CD14-positive monocyte (primary cell): Measurements from ENCODE around the gene ZNF90. TPM values are rescaled to one million over a fixed set of nuclear protein-coding genes. Genes with fewer than 3 reads are reported as not detected.

Source experiments
- DNase-seq, 3 donors: peaks; one replicate each; pipeline ENCODE4 v3.0.0-alpha.2; 2011 to 2022
- H2AFZ ChIP-seq: 2 replicates; pipeline ENCODE4 v1.6.0; 2012; ENCODE audit warnings: mild to moderate bottlenecking, low read depth, low read length, inconsistent platforms; ENCODE audit not compliant: insufficient read depth, poor library complexity, severe bottlenecking
- H3K27ac ChIP-seq, 2 donors: 1 replicate in 1 of 2; 2 replicates in 1 of 2; pipeline ENCODE4 v1.5.1; 2012 to 2013; ENCODE audit warnings: low read length in 2 of 2, control low read depth in 1 of 2, inconsistent platforms in 1 of 2, low read depth in 1 of 2, mild to moderate bottlenecking in 1 of 2
- H3K27me3 ChIP-seq, 2 donors: one replicate each; pipeline versions ENCODE4 v1.6.0 to v1.6.1; 2011 to 2013; ENCODE audit warnings: low read length in 2 of 2; ENCODE audit not compliant: control insufficient read depth in 2 of 2, insufficient read depth in 2 of 2
- H3K36me3 ChIP-seq, 2 donors: replicated peaks in 1 of 2; 1 replicate in 1 of 2; 2 replicates in 1 of 2; pipeline versions ENCODE4 v1.5.1 to v1.6.1; 2012 to 2013; ENCODE audit warnings: low read length in 2 of 2, control low read depth in 1 of 2, inconsistent platforms in 1 of 2, mild to moderate bottlenecking in 1 of 2; ENCODE audit not compliant: insufficient read depth in 2 of 2, control insufficient read depth in 1 of 2
- H3K4me1 ChIP-seq, 2 donors: 1 replicate in 1 of 2; 2 replicates in 1 of 2; pipeline versions ENCODE4 v1.5.1 to v1.6.1; 2012 to 2013; ENCODE audit warnings: low read length in 2 of 2, control low read depth in 1 of 2, inconsistent platforms in 1 of 2, mild to moderate bottlenecking in 1 of 2, moderate library complexity in 1 of 2; ENCODE audit not compliant: insufficient read depth in 2 of 2, control insufficient read depth in 1 of 2
- H3K4me2 ChIP-seq: replicated peaks from 2 replicates; pipeline ENCODE3; 2012; ENCODE audit warnings: low read length, moderate library complexity, mild to moderate bottlenecking; ENCODE audit not compliant: poor library complexity, severe bottlenecking; ENCODE audit errors: extremely low read depth
- H3K4me3 ChIP-seq, 3 experiments: fragments of 200-600 bp in 1 of 3; sonication (generic) in 1 of 3; replicated peaks in 1 of 3; 1 replicate in 2 of 3; 2 replicates in 1 of 3; pipeline ENCODE4 v1.5.1; 2011 to 2013; ENCODE audit warnings: low read length in 3 of 3, mild to moderate bottlenecking in 3 of 3, control low read depth in 2 of 3, low read depth in 2 of 3, inconsistent platforms in 1 of 3, moderate library complexity in 1 of 3
- H3K79me2 ChIP-seq: 2 replicates; pipeline ENCODE4 v1.6.0; 2012; ENCODE audit warnings: mild to moderate bottlenecking, control low read depth, inconsistent platforms, low read length, moderate library complexity; ENCODE audit not compliant: insufficient read depth
- H3K9ac ChIP-seq: 2 replicates; pipeline ENCODE4 v1.6.0; 2017; ENCODE audit warnings: low read length, mild to moderate bottlenecking; ENCODE audit not compliant: insufficient read depth, poor library complexity, severe bottlenecking
- H3K9me3 ChIP-seq, 2 donors: replicated peaks in 1 of 2; 1 replicate in 1 of 2; 2 replicates in 1 of 2; pipeline versions ENCODE4 v1.5.1 to v1.6.1; 2012 to 2013; ENCODE audit warnings: low read length in 2 of 2, control low read depth in 1 of 2; ENCODE audit not compliant: control insufficient read depth in 1 of 2, insufficient read depth in 1 of 2
- H4K20me1 ChIP-seq: 2 replicates; pipeline ENCODE4 v1.6.0; 2012; ENCODE audit warnings: mild to moderate bottlenecking, low read length, control low read depth, moderate library complexity; ENCODE audit not compliant: insufficient read depth
- H3K27ac Mint-ChIP-seq, 7 donors: one replicate each; pipeline ENCODE4 v1.8.0; 2020; ENCODE audit warnings: mild to moderate bottlenecking in 7 of 7, mixed read lengths in 7 of 7, moderate library complexity in 6 of 7, inconsistent platforms in 2 of 7
- H3K27me3 Mint-ChIP-seq, 3 donors: one replicate each; pipeline ENCODE4 v1.8.0; 2021 to 2022; ENCODE audit warnings: low read depth in 3 of 3, mild to moderate bottlenecking in 3 of 3, mixed read lengths in 3 of 3, moderate library complexity in 3 of 3, inconsistent platforms in 1 of 3
- H3K36me3 Mint-ChIP-seq, 2 donors: one replicate each; pipeline ENCODE4 v1.8.0; 2020; ENCODE audit warnings: mixed read lengths in 2 of 2, inconsistent platforms in 1 of 2, mild to moderate bottlenecking in 1 of 2
- H3K4me1 Mint-ChIP-seq: one replicate; pipeline ENCODE4 v1.8.0; 2020; ENCODE audit warnings: mild to moderate bottlenecking, mixed read lengths
- H3K4me3 Mint-ChIP-seq, 2 donors: one replicate each; pipeline ENCODE4 v1.8.0; 2020; ENCODE audit warnings: mild to moderate bottlenecking in 2 of 2, mixed read lengths in 2 of 2, moderate library complexity in 1 of 2
- H3K9me3 Mint-ChIP-seq, 7 donors: one replicate each; pipeline ENCODE4 v1.8.0; 2020 to 2022; ENCODE audit warnings: mixed read lengths in 7 of 7, mild to moderate bottlenecking in 6 of 7, moderate library complexity in 6 of 7, inconsistent platforms in 2 of 7
- WGBS: methylation state at CpG from one replicate; pipeline ENCODE4 v1.1.5; 2013; ENCODE audit warnings: missing lambda C conversion rate; ENCODE audit not compliant: insufficient coverage; 5-methylcytosine and 5-hydroxymethylcytosine counted together
- intact Hi-C, 2 donors: fragments of 100-400 bp; cut with micrococcal nuclease; formaldehyde crosslinking; loops; one replicate each; pipeline versions ENCODE4 v1.15.0 to v1.15.1; 2023
- polyA plus RNA-seq, 3 donors: library from polyadenylated mRNA; depleted of rRNA in 1 of 3; unstranded in 2 of 3; stranded (reverse) in 1 of 3; fragments of 300-500 nt in 2 of 3; fragments of >200 nt in 1 of 3; fragmentation: Illumina TruSeq in 2 of 3; gene quantifications; 1 replicate in 2 of 3; 2 replicates in 1 of 3; pipeline ENCODE4 v1.2.3, GENCODE V29; 2012 to 2021
- TF ChIP-seq, protein P1 (sequence below): fragments of 200-600 bp; IDR thresholded peaks from one replicate; pipeline ENCODE4 v1.8.0; 2022; ENCODE audit warnings: antibody characterized with exemption, mild to moderate bottlenecking

The ZNF90 gene
- polyA plus RNA-seq, 3 donors: 0.59 TPM; not detected in 2

DNA sequence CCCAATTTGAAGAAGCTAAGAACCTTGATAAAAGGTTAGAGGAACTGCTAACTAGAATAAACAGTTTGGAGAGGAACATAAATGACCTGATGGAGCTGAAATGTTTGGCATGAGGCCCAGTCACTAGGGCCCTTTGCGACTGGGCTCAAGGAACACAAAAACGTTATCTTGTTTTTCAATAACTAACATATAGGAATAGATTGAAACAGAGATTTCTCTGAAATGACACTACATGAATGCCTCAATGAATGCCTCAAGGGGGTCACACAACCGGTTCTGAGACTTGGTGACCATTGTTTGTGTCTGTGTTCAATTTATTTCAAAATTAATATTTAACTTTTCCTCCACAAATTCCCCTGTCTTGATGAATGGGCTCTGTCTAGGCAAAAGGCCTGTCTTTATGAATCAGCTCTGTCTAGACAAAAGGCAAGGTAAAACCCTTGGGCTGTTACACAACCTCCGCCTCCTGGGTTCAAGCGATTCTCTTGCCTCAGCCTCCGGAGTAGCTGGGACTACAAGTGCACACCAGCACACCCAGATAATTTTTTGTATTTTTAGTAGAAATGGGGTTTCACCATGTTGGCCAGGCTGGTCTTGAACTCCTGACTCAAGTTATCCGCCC, 88.3 kb downstream of the ZNF90 start:
- H3K4me2 ChIP-seq: no peak overlapping the region
- H3K36me3 Mint-ChIP-seq: peaks cover 16 to 21% of the 10 kb centered on the region in 2 donors
- H3K36me3 ChIP-seq: peaks cover 0 to 21% of the 10 kb centered on the region in 2 donors
- H3K4me1 ChIP-seq: peaks cover 11 to 15% of the 10 kb centered on the region in 2 donors
- H4K20me1 ChIP-seq: no peaks in the 10 kb centered on the region
- no CpG with 5 or more reads among the region's 7 CpGs for WGBS
- no peak overlapping the region for H2AFZ ChIP-seq
- H3K4me3 ChIP-seq: no peak overlapping the region
- H3K4me3 Mint-ChIP-seq: no peak overlapping the region
- peaks cover 0 to 1% (median under 1%) of the 10 kb centered on the region in 3 donors for H3K27me3 Mint-ChIP-seq
- H3K27me3 ChIP-seq: no peaks in the 10 kb centered on the region
- peaks cover 66 to 72% of the 10 kb centered on the region in 2 donors for H3K9me3 ChIP-seq
- H3K27ac ChIP-seq: no peak overlapping the region
- no peak overlapping the region for H3K9ac ChIP-seq
- intact Hi-C loops: no loop called here
- DNase-seq: no peak
- peaks cover 11% of the 10 kb centered on the region for H3K79me2 ChIP-seq
- peaks cover 51 to 91% (median 84%) of the 10 kb centered on the region in 7 donors for H3K9me3 Mint-ChIP-seq
- peaks cover 20% of the 10 kb centered on the region for H3K4me1 Mint-ChIP-seq
- TF ChIP-seq, protein P1, sequence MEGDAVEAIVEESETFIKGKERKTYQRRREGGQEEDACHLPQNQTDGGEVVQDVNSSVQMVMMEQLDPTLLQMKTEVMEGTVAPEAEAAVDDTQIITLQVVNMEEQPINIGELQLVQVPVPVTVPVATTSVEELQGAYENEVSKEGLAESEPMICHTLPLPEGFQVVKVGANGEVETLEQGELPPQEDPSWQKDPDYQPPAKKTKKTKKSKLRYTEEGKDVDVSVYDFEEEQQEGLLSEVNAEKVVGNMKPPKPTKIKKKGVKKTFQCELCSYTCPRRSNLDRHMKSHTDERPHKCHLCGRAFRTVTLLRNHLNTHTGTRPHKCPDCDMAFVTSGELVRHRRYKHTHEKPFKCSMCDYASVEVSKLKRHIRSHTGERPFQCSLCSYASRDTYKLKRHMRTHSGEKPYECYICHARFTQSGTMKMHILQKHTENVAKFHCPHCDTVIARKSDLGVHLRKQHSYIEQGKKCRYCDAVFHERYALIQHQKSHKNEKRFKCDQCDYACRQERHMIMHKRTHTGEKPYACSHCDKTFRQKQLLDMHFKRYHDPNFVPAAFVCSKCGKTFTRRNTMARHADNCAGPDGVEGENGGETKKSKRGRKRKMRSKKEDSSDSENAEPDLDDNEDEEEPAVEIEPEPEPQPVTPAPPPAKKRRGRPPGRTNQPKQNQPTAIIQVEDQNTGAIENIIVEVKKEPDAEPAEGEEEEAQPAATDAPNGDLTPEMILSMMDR: no peak
- no peak overlapping the region for H3K27ac Mint-ChIP-seq

DNA sequence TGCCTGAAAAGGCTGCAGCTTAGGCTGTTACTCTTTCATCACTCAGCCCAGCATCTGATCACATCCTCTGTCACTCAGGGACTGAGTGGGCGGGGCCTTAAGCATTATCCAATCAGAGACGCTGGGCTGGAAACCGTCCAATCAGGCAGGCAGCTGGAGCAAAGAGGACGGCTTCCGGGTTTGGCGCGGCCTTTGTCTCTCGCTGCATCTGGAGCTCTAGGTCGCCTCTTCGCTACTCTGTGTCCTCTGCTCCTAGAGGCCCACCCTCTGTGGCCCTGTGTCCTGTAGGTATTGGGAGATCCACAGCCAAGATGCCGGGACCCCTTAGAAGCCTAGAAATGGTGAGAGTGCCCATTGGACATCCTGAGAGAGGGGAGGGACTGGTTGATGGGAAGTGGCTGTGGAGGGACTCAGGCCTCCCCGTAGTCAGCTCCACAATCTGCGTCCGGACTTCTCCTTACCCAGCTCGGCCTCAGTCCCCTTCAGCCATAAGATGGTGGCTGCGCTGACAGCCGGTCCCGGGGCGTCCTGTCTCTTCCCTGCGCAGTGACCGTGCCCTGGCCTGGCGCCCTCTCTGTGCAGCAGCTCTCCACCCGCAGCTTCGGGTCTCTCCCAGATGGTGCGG, 89.3 kb downstream of the ZNF90 start, which contains the start of gene ZNF486:
TSS of gene ZNF486 (plus strand) at position 195 of the 625 bp plus-strand sequence. CDS start at position 312, 117 bp downstream.
- Histone ChIP-seq H3K27me3 (no peaks in the 10 kb centered on the region), H3K36me3 (peaks cover 0 to 31% of the 10 kb centered on the region in 2 donors), H4K20me1 (no peaks in the 10 kb centered on the region), H3K9ac (peak within 1 kb of the TSS; percentile 75), H3K79me2 (peaks cover 11% of the 10 kb centered on the region), H3K4me3 (peak within 1 kb of the TSS; percentile 48 to 87 (median 61)), H3K4me1 (peaks cover 11 to 15% of the 10 kb centered on the region in 2 donors), H2AFZ (peak within 1 kb of the TSS; percentile 84), H3K27ac (peak within 1 kb of the TSS; percentile 65 to 73), H3K9me3 (peaks cover 64 to 72% of the 10 kb centered on the region in 2 donors), H3K4me2 (peak within 1 kb of the TSS; percentile 77)
- WGBS: 4% methylated on average over 20 of the region's 25 CpGs
- peak; percentile 71 to 83 (median 73) for DNase-seq
- Mint-ChIP-seq H3K27me3 (no peaks in the 10 kb centered on the region), H3K4me3 (peak within 1 kb of the TSS; percentile 94 to 96), H3K27ac (peak within 1 kb of the TSS; percentile 81 to 96 (median 91)), H3K9me3 (peaks cover 55 to 92% (median 85%) of the 10 kb centered on the region in 7 donors), H3K36me3 (peaks cover 26 to 32% of the 10 kb centered on the region in 2 donors), H3K4me1 (peaks cover 20% of the 10 kb centered on the region)
- intact Hi-C loops: no loop called here
- TF ChIP-seq, protein P1: no peak
